ENCODE results near the gene TARS2.

Gene TARS2

GRCh38 chr1:150529017-150529416, 41.8 kb downstream of the TARS2 start:
- Histone ChIP-seq H3K4me3 (ENCODE audit: low read length in 2 of 2) (no peak overlapping the region), H3K14ac (ENCODE audit: low read length) (no peak overlapping the region), H3K27ac (replicated peaks; ENCODE audit: low read length) (no peak overlapping the region), H3K4me2 (ENCODE audit: insufficient read depth, low read length, poor library complexity, severe bottlenecking) (no peak overlapping the region), H3K9me3 (replicated peaks in 1 of 2; ENCODE audit: control insufficient read depth in 2 of 2, insufficient read depth in 1 of 2, low read depth in 1 of 2, low read length in 2 of 2) (no peaks in the 10 kb centered on the region), H2AFZ (ENCODE audit: low read length) (peak overlapping the region; percentile 2), H3K27me3 (ENCODE audit: control insufficient read depth in 3 of 3, insufficient read depth in 3 of 3, low read depth in 1 of 3, low read length in 3 of 3) (no peaks in the 10 kb centered on the region), H3K18ac (ENCODE audit: low read length) (no peak overlapping the region), H3K36me3 (replicated peaks in 1 of 2; ENCODE audit: control insufficient read depth in 2 of 2, insufficient read depth in 2 of 2, low read length in 2 of 2) (no peaks in the 10 kb centered on the region), H3K4me1 (ENCODE audit: control insufficient read depth in 2 of 2, insufficient read depth in 1 of 2, low read depth in 1 of 2, low read length in 2 of 2) (peaks cover 0 to 3% of the 10 kb centered on the region in 2 donors), H2AK5ac (ENCODE audit: low read depth, low read length) (no peak overlapping the region), H4K8ac (ENCODE audit: low read depth, low read length) (no peak overlapping the region), H2BK12ac (ENCODE audit: low read length) (no peak overlapping the region), H2BK5ac (ENCODE audit: low read length) (no peak overlapping the region), H4K91ac (ENCODE audit: low read depth, low read length, poor library complexity) (no peak overlapping the region), H3K23ac (ENCODE audit: low read depth, low read length, poor library complexity) (no peak overlapping the region), H2BK15ac (ENCODE audit: low read length) (no peak overlapping the region), H2BK120ac (ENCODE audit: low read depth, low read length) (no peak overlapping the region), H3K4ac (ENCODE audit: low read length) (no peak overlapping the region), H3K9ac (ENCODE audit: low read depth, low read length, poor library complexity) (peak overlapping the region; percentile 2), H3K79me1 (ENCODE audit: low read depth, low read length) (no peaks in the 10 kb centered on the region)
- no CpG with 5 or more reads among the region's 4 CpGs for WGBS, 2 donors (ENCODE audit: extremely low coverage in 2 of 2, insufficient read length in 2 of 2, insufficient replicate concordance in 1 of 2)
- DNase-seq (ENCODE audit: low spot score), result no peak

GRCh38 chr1:150530491-150531159, 43.4 kb downstream of the TARS2 start:
- no peaks in the 10 kb centered on the region for H3K36me3 ChIP-seq (replicated peaks in 1 of 2; ENCODE audit: control insufficient read depth in 2 of 2, insufficient read depth in 2 of 2, low read length in 2 of 2)
- no peak overlapping the region for H3K9ac ChIP-seq (ENCODE audit: low read depth, low read length, poor library complexity)
- no peaks in the 10 kb centered on the region for H3K9me3 ChIP-seq (replicated peaks in 1 of 2; ENCODE audit: control insufficient read depth in 2 of 2, insufficient read depth in 1 of 2, low read depth in 1 of 2, low read length in 2 of 2)
- peak overlapping the region; percentile 71 for H2AFZ ChIP-seq (ENCODE audit: low read length)
- H3K4ac ChIP-seq (ENCODE audit: low read length), result no peak overlapping the region
- H3K27me3 ChIP-seq (ENCODE audit: control insufficient read depth in 3 of 3, insufficient read depth in 3 of 3, low read depth in 1 of 3, low read length in 3 of 3), result no peaks in the 10 kb centered on the region
- H3K4me2 ChIP-seq (ENCODE audit: insufficient read depth, low read length, poor library complexity, severe bottlenecking), result no peak overlapping the region
- H3K14ac ChIP-seq (ENCODE audit: low read length), result no peak overlapping the region
- no peak overlapping the region for H3K4me3 ChIP-seq (ENCODE audit: low read length in 2 of 2)
- no CpG with 5 or more reads among the region's 14 CpGs for WGBS, 2 donors (ENCODE audit: extremely low coverage in 2 of 2, insufficient read length in 2 of 2, insufficient replicate concordance in 1 of 2)
- H2BK5ac ChIP-seq (ENCODE audit: low read length), result no peak overlapping the region
- no peak for DNase-seq (ENCODE audit: low spot score)
- no peak overlapping the region for H2AK5ac ChIP-seq (ENCODE audit: low read depth, low read length)
- H3K18ac ChIP-seq (ENCODE audit: low read length), result no peak overlapping the region
- no peak overlapping the region for H3K23ac ChIP-seq (ENCODE audit: low read depth, low read length, poor library complexity)
- no peak overlapping the region for H2BK15ac ChIP-seq (ENCODE audit: low read length)
- no peak overlapping the region for H4K91ac ChIP-seq (ENCODE audit: low read depth, low read length, poor library complexity)
- H3K27ac ChIP-seq (replicated peaks; ENCODE audit: low read length), result no peak overlapping the region
- no peak overlapping the region for H2BK120ac ChIP-seq (ENCODE audit: low read depth, low read length)
- H3K79me1 ChIP-seq (ENCODE audit: low read depth, low read length), result no peaks in the 10 kb centered on the region
- no peak overlapping the region for H2BK12ac ChIP-seq (ENCODE audit: low read length)
- peaks cover 0 to 3% of the 10 kb centered on the region in 2 donors for H3K4me1 ChIP-seq (ENCODE audit: control insufficient read depth in 2 of 2, insufficient read depth in 1 of 2, low read depth in 1 of 2, low read length in 2 of 2)
- H4K8ac ChIP-seq (ENCODE audit: low read depth, low read length), result no peak overlapping the region

- Histone ChIP-seq H3K23ac (ENCODE audit: low read depth, low read length, poor library complexity) (no peak overlapping the region), H4K91ac (ENCODE audit: low read depth, low read length, poor library complexity) (no peak overlapping the region), H3K4me3 (ENCODE audit: low read length in 2 of 2) (no peak overlapping the region), H2BK120ac (ENCODE audit: low read depth, low read length) (no peak overlapping the region), H3K79me1 (ENCODE audit: low read depth, low read length) (no peaks in the 10 kb centered on the region), H2BK15ac (ENCODE audit: low read length) (no peak overlapping the region), H2BK5ac (ENCODE audit: low read length) (no peak overlapping the region), H3K27ac (replicated peaks; ENCODE audit: low read length) (no peak overlapping the region), H3K18ac (ENCODE audit: low read length) (no peak overlapping the region), H3K4me1 (ENCODE audit: control insufficient read depth in 2 of 2, insufficient read depth in 1 of 2, low read depth in 1 of 2, low read length in 2 of 2) (peaks cover 2 to 10% of the 10 kb centered on the region in 2 donors), H3K4me2 (ENCODE audit: insufficient read depth, low read length, poor library complexity, severe bottlenecking) (no peak overlapping the region), H4K8ac (ENCODE audit: low read depth, low read length) (no peak overlapping the region), H2BK12ac (ENCODE audit: low read length) (no peak overlapping the region), H3K9ac (ENCODE audit: low read depth, low read length, poor library complexity) (no peak overlapping the region), H3K9me3 (replicated peaks in 1 of 2; ENCODE audit: control insufficient read depth in 2 of 2, insufficient read depth in 1 of 2, low read depth in 1 of 2, low read length in 2 of 2) (no peaks in the 10 kb centered on the region), H3K14ac (ENCODE audit: low read length) (no peak overlapping the region), H3K36me3 (replicated peaks in 1 of 2; ENCODE audit: control insufficient read depth in 2 of 2, insufficient read depth in 2 of 2, low read length in 2 of 2) (no peaks in the 10 kb centered on the region), H3K4ac (ENCODE audit: low read length) (no peak overlapping the region), H2AFZ (ENCODE audit: low read length) (peak overlapping the region; percentile 86), H3K27me3 (ENCODE audit: control insufficient read depth in 3 of 3, insufficient read depth in 3 of 3, low read depth in 1 of 3, low read length in 3 of 3) (no peaks in the 10 kb centered on the region), H2AK5ac (ENCODE audit: low read depth, low read length) (no peak overlapping the region)
- no CpG with 5 or more reads among the region's 5 CpGs for WGBS, 2 donors (ENCODE audit: extremely low coverage in 2 of 2, insufficient read length in 2 of 2, insufficient replicate concordance in 1 of 2)
- no peak for DNase-seq (ENCODE audit: low spot score)
Measured at GRCh38 chr1:150532860-150533259, 45.6 kb downstream of the TARS2 start.

GRCh38 chr1:150534002-150534401, 46.8 kb downstream of the TARS2 start:
- Histone ChIP-seq H2BK5ac (ENCODE audit: low read length) (no peak overlapping the region), H3K36me3 (replicated peaks in 1 of 2; ENCODE audit: control insufficient read depth in 2 of 2, insufficient read depth in 2 of 2, low read length in 2 of 2) (no peaks in the 10 kb centered on the region), H2AK5ac (ENCODE audit: low read depth, low read length) (no peak overlapping the region), H2BK12ac (ENCODE audit: low read length) (no peak overlapping the region), H3K4me2 (ENCODE audit: insufficient read depth, low read length, poor library complexity, severe bottlenecking) (no peak overlapping the region), H3K9me3 (replicated peaks in 1 of 2; ENCODE audit: control insufficient read depth in 2 of 2, insufficient read depth in 1 of 2, low read depth in 1 of 2, low read length in 2 of 2) (no peaks in the 10 kb centered on the region), H3K27ac (replicated peaks; ENCODE audit: low read length) (no peak overlapping the region), H3K27me3 (ENCODE audit: control insufficient read depth in 3 of 3, insufficient read depth in 3 of 3, low read depth in 1 of 3, low read length in 3 of 3) (no peaks in the 10 kb centered on the region), H3K14ac (ENCODE audit: low read length) (no peak overlapping the region), H3K79me1 (ENCODE audit: low read depth, low read length) (no peaks in the 10 kb centered on the region), H3K23ac (ENCODE audit: low read depth, low read length, poor library complexity) (no peak overlapping the region), H4K91ac (ENCODE audit: low read depth, low read length, poor library complexity) (no peak overlapping the region), H3K18ac (ENCODE audit: low read length) (peak overlapping the region; percentile 52), H2BK15ac (ENCODE audit: low read length) (no peak overlapping the region), H3K4ac (ENCODE audit: low read length) (no peak overlapping the region), H3K4me3 (ENCODE audit: low read length in 2 of 2) (peak overlapping the region in 1 of 2 donors; percentile 27), H2AFZ (ENCODE audit: low read length) (no peak overlapping the region), H3K4me1 (ENCODE audit: control insufficient read depth in 2 of 2, insufficient read depth in 1 of 2, low read depth in 1 of 2, low read length in 2 of 2) (peaks cover 3 to 10% of the 10 kb centered on the region in 2 donors), H3K9ac (ENCODE audit: low read depth, low read length, poor library complexity) (peak overlapping the region; percentile 7), H4K8ac (ENCODE audit: low read depth, low read length) (no peak overlapping the region), H2BK120ac (ENCODE audit: low read depth, low read length) (no peak overlapping the region)
- WGBS, 2 donors (ENCODE audit: extremely low coverage in 2 of 2, insufficient read length in 2 of 2, insufficient replicate concordance in 1 of 2), result no CpG with 5 or more reads among the region's 6 CpGs
- DNase-seq (ENCODE audit: low spot score), result no peak
